Effector memory CD4-positive, alpha-beta T cell (primary cell): Measurements from ENCODE around the gene LILRB4.
"Not testable (repeated sequence)": the region's sequence is repeated elsewhere in the genome, so short reads cannot be mapped to it uniquely, and the experiment has no call there.

Experiments used
- DNase-seq, 3 donors: peaks; one replicate each; pipeline ENCODE4 v3.0.0-alpha.2; 2020
- H3K27ac ChIP-seq: 2 replicates; pipeline ENCODE4 v1.7.0; 2013; ENCODE audit warnings: mild to moderate bottlenecking, low read length, moderate library complexity; ENCODE audit not compliant: insufficient read depth, poor library complexity, severe bottlenecking
- H3K27me3 ChIP-seq: replicated peaks from 2 replicates; pipeline ENCODE4 v1.7.0; 2013; ENCODE audit warnings: mild to moderate bottlenecking, low read length; ENCODE audit not compliant: insufficient read depth, control insufficient read depth, poor library complexity, severe bottlenecking
- H3K36me3 ChIP-seq: 2 replicates; pipeline ENCODE4 v1.7.0; 2013; ENCODE audit warnings: mild to moderate bottlenecking, low read length, moderate library complexity; ENCODE audit not compliant: control insufficient read depth, insufficient read depth
- H3K4me1 ChIP-seq: 2 replicates; pipeline ENCODE4 v1.7.0; 2013; ENCODE audit warnings: low read length, mild to moderate bottlenecking; ENCODE audit not compliant: control insufficient read depth, insufficient read depth, poor library complexity, severe bottlenecking
- H3K4me3 ChIP-seq: 2 replicates; pipeline ENCODE4 v1.7.0; 2013; ENCODE audit warnings: low read length, low read depth, mild to moderate bottlenecking; ENCODE audit not compliant: insufficient read depth, poor library complexity, severe bottlenecking
- H3K9me3 ChIP-seq: 2 replicates; pipeline ENCODE4 v1.7.0; 2013; ENCODE audit warnings: mild to moderate bottlenecking, low read length, moderate library complexity; ENCODE audit not compliant: control insufficient read depth
- total RNA-seq, 3 donors: gene quantifications; one replicate each; lab custom pipeline; 2026; lab: John Stamatoyannopoulos, UW

LILRB4 gene
- total RNA-seq = 0 to 0.58 (median 0.09) reads per million in 3 donors

- no peaks in the 10 kb centered on the region for H3K36me3 ChIP-seq
- no peak within 1 kb of the TSS for H3K4me3 ChIP-seq
- H3K9me3 ChIP-seq = no peaks in the 10 kb centered on the region
- H3K27ac ChIP-seq = no peak within 1 kb of the TSS
- no peak for DNase-seq
- no peaks in the 10 kb centered on the region for H3K4me1 ChIP-seq
- no peaks in the 10 kb centered on the region for H3K27me3 ChIP-seq
Observed at GRCh38 chr19:54662730-54663129, at the start of gene LILRB4. TSS of gene LILRB4 (plus strand) at chr19:54662985. CDS start at chr19:54663034, 49 bp downstream.

- DNase-seq = no peak
- no peak overlapping the region for H3K4me3 ChIP-seq
- H3K27ac ChIP-seq = no peak overlapping the region
- no peaks in the 10 kb centered on the region for H3K4me1 ChIP-seq
- no peaks in the 10 kb centered on the region for H3K27me3 ChIP-seq
- no peaks in the 10 kb centered on the region for H3K9me3 ChIP-seq
- no peaks in the 10 kb centered on the region for H3K36me3 ChIP-seq
Observed at GRCh38 chr19:54614726-54615125, 48.1 kb upstream of the LILRB4 start.

- H3K27me3 ChIP-seq = no peaks in the 10 kb centered on the region
- no peaks in the 10 kb centered on the region for H3K36me3 ChIP-seq
- H3K4me3 ChIP-seq = no peak overlapping the region
- DNase-seq = no peak
- no peak overlapping the region for H3K27ac ChIP-seq
- H3K4me1 ChIP-seq = no peaks in the 10 kb centered on the region
- no peaks in the 10 kb centered on the region for H3K9me3 ChIP-seq
Observed at GRCh38 chr19:54616057-54616456, 46.7 kb upstream of the LILRB4 start.

GRCh38 chr19:54616821-54617560 lies 45.8 kb upstream of the LILRB4 start:
- Histone ChIP-seq H3K4me1 (no peaks in the 10 kb centered on the region), H3K36me3 (no peaks in the 10 kb centered on the region), H3K27me3 (no peaks in the 10 kb centered on the region), H3K27ac (no peak overlapping the region), H3K9me3 (no peaks in the 10 kb centered on the region), H3K4me3 (no peak overlapping the region)
- DNase-seq = no peak

- no peak for DNase-seq
- Histone ChIP-seq H3K36me3 (no peaks in the 10 kb centered on the region), H3K27ac (no peak overlapping the region), H3K4me1 (no peaks in the 10 kb centered on the region), H3K9me3 (no peaks in the 10 kb centered on the region), H3K27me3 (no peaks in the 10 kb centered on the region), H3K4me3 (no peak overlapping the region)
Observed at GRCh38 chr19:54620464-54620863, 42.3 kb upstream of the LILRB4 start.

- no peaks in the 10 kb centered on the region for H3K36me3 ChIP-seq
- H3K4me1 ChIP-seq = no peaks in the 10 kb centered on the region
- H3K27me3 ChIP-seq = no peaks in the 10 kb centered on the region
Observed at GRCh38 chr19:54622431-54622830, 40.4 kb upstream of the LILRB4 start.

GRCh38 chr19:54624234-54624633 lies 38.6 kb upstream of the LILRB4 start:
- not testable (repeated sequence) for DNase-seq, H3K4me1 ChIP-seq, H3K27me3 ChIP-seq, H3K4me3 ChIP-seq, H3K36me3 ChIP-seq, H3K27ac ChIP-seq, H3K9me3 ChIP-seq

More at GRCh38 chr19:54622431-54622830, 40.4 kb upstream of the LILRB4 start:
- no peak for DNase-seq
- Histone ChIP-seq H3K27ac (no peak overlapping the region), H3K4me3 (no peak overlapping the region), H3K9me3 (no peaks in the 10 kb centered on the region)

- not testable (repeated sequence) for H3K4me3 ChIP-seq, H3K36me3 ChIP-seq, DNase-seq, H3K9me3 ChIP-seq, H3K27me3 ChIP-seq, H3K27ac ChIP-seq, H3K4me1 ChIP-seq
Observed at GRCh38 chr19:54624934-54625730, 37.7 kb upstream of the LILRB4 start.

- H3K36me3 ChIP-seq = no peaks in the 10 kb centered on the region
- no peak overlapping the region for H3K27ac ChIP-seq
- H3K9me3 ChIP-seq = no peaks in the 10 kb centered on the region
- DNase-seq = no peak
- H3K27me3 ChIP-seq = no peaks in the 10 kb centered on the region
- no peaks in the 10 kb centered on the region for H3K4me1 ChIP-seq
- H3K4me3 ChIP-seq = no peak overlapping the region
Observed at GRCh38 chr19:54626757-54627156, 36.0 kb upstream of the LILRB4 start.

GRCh38 chr19:54627912-54628311 lies 34.9 kb upstream of the LILRB4 start:
- not testable (repeated sequence) for DNase-seq, H3K27me3 ChIP-seq, H3K4me3 ChIP-seq, H3K36me3 ChIP-seq, H3K4me1 ChIP-seq, H3K9me3 ChIP-seq, H3K27ac ChIP-seq
